Stimulated activated CD8-positive, alpha-beta memory T cell treated with anti-CD3 and anti-CD28 coated beads, Interleukin-4, amount 100 ng/mL, for 4 hours (primary cell): Measurements from ENCODE around the gene PLXNA2.

ENCODE experiments used
- DNase-seq, 2 donors: peaks; one replicate each; pipeline ENCODE4 v3.0.0-alpha.2; 2020; ENCODE audit warnings: low read depth in 2 of 2, low spot score in 1 of 2

PLXNA2 gene, protein sequence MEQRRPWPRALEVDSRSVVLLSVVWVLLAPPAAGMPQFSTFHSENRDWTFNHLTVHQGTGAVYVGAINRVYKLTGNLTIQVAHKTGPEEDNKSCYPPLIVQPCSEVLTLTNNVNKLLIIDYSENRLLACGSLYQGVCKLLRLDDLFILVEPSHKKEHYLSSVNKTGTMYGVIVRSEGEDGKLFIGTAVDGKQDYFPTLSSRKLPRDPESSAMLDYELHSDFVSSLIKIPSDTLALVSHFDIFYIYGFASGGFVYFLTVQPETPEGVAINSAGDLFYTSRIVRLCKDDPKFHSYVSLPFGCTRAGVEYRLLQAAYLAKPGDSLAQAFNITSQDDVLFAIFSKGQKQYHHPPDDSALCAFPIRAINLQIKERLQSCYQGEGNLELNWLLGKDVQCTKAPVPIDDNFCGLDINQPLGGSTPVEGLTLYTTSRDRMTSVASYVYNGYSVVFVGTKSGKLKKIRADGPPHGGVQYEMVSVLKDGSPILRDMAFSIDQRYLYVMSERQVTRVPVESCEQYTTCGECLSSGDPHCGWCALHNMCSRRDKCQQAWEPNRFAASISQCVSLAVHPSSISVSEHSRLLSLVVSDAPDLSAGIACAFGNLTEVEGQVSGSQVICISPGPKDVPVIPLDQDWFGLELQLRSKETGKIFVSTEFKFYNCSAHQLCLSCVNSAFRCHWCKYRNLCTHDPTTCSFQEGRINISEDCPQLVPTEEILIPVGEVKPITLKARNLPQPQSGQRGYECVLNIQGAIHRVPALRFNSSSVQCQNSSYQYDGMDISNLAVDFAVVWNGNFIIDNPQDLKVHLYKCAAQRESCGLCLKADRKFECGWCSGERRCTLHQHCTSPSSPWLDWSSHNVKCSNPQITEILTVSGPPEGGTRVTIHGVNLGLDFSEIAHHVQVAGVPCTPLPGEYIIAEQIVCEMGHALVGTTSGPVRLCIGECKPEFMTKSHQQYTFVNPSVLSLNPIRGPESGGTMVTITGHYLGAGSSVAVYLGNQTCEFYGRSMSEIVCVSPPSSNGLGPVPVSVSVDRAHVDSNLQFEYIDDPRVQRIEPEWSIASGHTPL (N-terminal part only)

DNA sequence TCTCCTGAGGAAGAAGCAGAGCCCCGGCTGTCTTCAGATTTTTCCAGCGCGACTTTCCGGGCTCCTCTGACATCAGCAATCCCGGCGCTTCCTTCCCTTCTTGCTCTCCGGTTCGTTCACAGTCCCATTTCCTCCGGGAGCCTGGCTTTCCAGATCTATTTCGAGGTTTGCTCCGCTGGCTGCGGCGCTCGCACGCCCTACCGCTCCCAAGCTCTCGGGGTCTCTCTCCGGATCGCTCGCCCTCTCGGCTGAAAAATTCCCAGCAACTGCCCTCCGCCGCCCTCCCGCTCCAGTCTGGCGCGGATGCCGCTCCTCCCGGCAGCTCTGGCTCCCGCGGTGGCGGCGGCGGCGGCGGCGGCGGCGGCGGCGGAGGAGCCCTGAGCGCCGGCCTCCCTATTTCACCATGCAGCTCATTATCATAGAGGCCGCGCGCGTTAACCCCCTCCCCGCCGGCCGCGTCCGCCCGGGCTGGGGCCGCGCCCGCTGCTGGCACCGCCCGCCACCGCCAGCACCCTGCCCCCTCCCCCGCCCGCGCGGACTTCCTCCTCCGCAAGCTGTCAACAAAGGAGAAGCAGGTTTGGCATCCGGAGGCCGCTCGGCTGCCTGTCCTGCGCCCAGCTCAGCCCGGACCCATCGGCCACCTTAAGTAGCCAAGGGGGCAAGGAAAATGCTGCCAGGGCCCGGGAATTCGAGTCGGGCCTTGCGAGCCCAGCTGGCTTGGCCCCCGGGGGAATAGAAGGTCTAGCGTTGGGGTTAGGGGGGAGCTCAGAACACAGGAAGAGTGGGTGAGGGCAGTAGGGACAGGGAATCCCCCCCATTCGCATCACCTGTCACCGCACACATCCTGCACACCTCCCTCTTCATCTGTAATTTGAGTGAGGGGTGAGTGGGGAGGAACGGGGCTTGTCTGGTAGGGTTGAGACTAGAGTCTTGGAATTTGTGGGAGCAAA is at the start of gene PLXNA2:
PLXNA2 (minus strand) TSS at position 418 of the 950 bp plus-strand sequence. CDS start 26,462 bp downstream, outside the sequence.
- DNase-seq = peak in 1 of 2 donors; percentile 29

- no peak for DNase-seq
These were observed 48.7 kb upstream of the PLXNA2 start for GRCh38 chr1:208292908-208293307.

DNA sequence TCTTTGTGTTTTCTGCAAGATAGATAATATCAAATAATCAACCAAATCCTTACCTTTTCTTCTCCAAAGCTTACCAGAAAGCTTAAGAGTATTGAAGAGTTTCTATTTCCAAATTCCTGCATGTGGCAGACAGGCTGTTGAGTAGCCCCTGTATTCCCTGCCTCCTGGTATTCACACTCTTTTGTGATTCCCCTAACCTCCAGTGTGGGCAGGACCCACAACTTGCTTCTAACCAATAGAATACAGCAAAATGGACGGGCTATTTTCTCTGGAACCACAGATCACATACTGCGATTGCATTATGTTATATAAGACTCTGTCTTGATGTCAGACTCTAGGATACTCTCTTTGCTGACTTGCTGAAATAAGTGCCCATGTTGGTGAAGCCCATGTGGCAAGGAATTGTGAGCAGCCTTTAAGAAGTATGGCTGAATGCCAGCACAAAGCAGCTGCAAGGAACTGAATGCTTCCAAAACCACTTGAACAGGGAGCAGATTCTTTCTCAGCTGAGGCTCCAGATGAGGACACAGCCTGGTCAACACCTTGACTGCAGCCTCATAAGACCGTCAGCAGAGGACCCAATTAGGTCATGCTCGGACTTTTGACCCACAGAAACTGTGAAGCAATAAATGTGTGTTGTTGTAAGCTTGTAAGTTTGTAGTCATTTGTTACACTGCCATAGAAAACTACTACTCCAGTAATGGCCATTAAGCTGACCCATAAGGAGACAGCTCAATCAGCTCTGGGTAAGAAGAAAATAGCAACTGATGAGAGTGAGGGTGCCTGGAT is 47.9 kb upstream of the PLXNA2 start:
- DNase-seq = no peak

- no peak for DNase-seq
These were observed 46.9 kb upstream of the PLXNA2 start for GRCh38 chr1:208291129-208291528.

DNA sequence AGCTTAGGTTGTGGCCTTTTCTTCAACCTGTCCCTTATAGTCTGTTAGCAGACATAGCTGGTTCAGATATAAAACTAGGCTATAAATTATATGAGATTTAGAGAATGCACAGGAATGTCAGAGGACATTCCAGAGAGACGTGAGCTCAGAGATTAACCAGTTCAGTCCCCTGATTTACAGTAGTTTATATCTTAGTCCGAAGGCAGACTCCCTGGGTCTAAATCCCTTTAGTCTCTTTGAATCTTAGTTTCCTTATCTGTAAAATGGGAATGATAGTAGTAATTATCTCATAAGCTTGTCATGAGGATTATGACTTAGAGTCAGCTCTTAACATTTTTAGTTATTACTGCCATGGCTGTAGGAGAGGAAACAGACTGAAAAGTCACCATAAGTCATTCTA is 45.5 kb upstream of the PLXNA2 start:
- DNase-seq = no peak

DNA sequence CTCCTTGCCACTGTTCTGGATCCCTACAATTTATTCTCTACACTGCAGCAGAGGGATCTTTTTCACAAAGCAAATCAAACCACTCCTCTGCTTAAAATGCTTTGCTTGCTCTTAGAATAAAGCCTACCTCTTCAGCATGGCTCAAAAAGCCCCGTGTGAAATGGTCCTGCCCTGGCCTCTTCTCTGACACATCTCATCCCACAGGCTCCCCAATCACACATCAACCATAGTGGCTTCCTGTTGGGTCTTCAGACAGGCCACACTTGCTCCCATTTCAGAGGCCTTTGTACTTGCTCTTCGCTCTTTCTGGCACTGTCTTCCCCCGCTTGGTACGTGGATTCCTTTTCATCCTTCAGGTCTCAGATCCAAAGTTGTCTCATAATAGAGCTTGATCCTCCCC is 44.3 kb upstream of the PLXNA2 start:
- DNase-seq = no peak

GRCh38 chr1:208280681-208281450 is 36.7 kb upstream of the PLXNA2 start:
- no peak for DNase-seq

- DNase-seq = no peak
These were observed 35.8 kb upstream of the PLXNA2 start for GRCh38 chr1:208279826-208280588.

DNA sequence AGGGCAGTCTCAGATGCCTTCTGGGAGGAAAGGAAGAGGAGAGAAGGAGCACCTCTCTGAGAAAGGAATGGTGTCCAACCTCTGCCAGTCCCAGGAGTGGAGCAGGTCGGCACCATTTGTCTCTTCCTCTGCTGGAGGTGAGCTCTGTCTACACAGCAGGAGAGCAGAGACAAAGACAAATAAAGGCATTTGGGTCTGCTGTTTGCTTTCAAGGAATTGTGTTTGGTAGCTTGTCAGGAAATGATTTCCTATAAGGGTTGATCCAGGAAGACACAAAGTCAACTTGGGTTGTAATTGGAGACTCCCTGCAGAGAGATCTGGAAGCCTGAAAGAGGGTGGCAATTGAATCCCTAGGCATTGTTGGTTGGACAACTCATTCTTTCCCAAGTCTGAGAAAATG is 34.5 kb upstream of the PLXNA2 start:
- no peak for DNase-seq

GRCh38 chr1:208276757-208277435 is 32.7 kb upstream of the PLXNA2 start:
- DNase-seq = no peak

DNA sequence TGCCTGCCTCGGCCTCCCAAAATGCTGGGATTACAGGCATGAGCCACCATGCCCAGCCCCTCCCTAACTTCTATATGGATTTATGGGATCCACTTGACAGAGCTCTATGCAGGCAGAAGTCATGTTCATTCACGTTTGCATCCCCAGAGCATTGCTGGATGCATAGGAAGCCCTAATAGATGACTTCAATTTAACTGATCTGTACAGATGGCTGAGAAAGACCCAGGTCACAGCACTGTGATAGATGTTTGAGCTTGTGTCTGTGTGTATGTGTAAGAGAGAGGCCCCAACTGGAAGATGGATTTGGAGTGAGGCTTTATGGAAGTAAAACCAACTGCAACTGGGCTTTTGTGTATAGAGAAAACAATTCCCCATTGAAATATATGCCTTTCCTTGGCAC is 30.9 kb upstream of the PLXNA2 start:
- DNase-seq = no peak

- no peak for DNase-seq
These were observed 29.3 kb upstream of the PLXNA2 start for GRCh38 chr1:208273386-208274017.

DNA sequence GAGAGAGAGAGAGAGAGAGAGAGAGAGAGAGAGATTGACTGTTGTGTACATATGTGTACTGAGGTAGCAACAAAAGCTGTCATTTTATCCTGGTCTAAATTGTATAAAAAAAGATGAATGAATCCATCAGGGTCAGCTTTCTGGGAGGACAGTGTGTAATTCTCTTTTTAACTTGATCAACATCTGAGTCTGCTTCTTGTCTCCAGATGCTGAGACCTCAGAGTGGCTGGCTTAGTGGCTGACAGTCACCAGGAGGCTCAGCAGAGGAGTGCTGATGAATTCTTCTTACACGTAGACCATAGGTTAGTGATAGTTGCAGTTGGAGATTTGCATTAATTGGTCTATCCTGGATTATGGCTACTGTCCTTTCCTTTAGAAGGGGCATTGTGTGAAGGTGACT is 28.5 kb upstream of the PLXNA2 start:
- DNase-seq = no peak

DNA sequence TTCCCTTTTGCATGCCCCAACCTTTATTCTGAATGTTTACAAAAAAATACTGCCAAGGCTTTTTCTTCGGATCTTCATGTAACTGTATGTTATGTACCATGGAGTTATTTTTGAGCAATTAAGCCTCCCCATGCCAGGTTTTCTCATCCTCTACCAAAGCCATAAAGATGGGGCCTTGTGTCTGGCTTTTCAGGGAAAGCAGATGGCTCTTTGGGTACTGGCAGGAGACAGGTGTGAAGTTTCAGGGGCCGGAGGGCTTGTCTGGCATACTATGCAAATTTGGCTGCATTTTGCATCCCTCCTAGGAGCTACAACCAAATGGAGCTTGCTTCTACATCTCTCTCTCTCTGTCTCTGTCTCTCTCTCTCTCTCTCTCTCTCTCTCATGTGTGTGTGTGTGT is 28.1 kb upstream of the PLXNA2 start:
- no peak for DNase-seq

GRCh38 chr1:208271236-208271635 is 27.1 kb upstream of the PLXNA2 start:
- DNase-seq = no peak

- no peak for DNase-seq
These were observed 26.5 kb upstream of the PLXNA2 start for GRCh38 chr1:208270651-208271141.

DNA sequence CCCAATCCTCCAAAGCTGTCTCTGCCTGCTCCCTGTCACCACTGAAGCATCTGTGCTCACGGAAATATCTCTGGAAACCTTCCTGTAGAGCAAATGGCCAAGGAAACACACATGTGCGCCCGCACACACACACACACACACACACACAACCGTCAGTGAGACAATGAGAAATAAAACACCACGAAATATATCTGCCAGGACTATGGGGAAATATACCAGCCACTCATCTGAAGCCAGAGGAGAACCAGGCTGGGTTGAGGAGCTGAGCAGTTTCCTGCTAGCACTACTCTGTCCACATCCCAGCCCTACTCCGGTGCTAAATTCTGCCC is 25.1 kb upstream of the PLXNA2 start:
- no peak for DNase-seq
